Psoas muscle (tissue), 8 donors: ENCODE results near the gene TEX10. TPM values are rescaled to one million over a fixed set of nuclear protein-coding genes. Genes with fewer than 3 reads are reported as not detected.

Source experiments
- ATAC-seq, 4 donors: fragments of 200-7000 bp; cut with Tn5 transposase; one replicate each; pipeline ENCODE4 v1.9.1; 2020; ENCODE audit warnings: moderate library complexity in 3 of 4, mild to moderate bottlenecking in 2 of 4
- DNase-seq, 2 donors: peaks; one replicate each; pipeline ENCODE4 v3.0.0-alpha.2; 2020
- H3K27ac ChIP-seq: fragments of 200-600 bp; one replicate; pipeline ENCODE4 v1.8.0; 2022
- H3K27me3 ChIP-seq, 3 donors: fragments of 200-600 bp in 1 of 3; one replicate each; pipeline versions ENCODE4 v1.6.1 to v1.8.0; 2013 to 2022; ENCODE audit warnings: low read length in 2 of 3, mild to moderate bottlenecking in 2 of 3, moderate library complexity in 1 of 3; ENCODE audit not compliant: insufficient read depth in 3 of 3
- H3K36me3 ChIP-seq, 2 donors: fragments of 200-600 bp in 1 of 2; one replicate each; pipeline versions ENCODE4 v1.6.1 to v1.8.0; 2013 to 2022; ENCODE audit warnings: low read depth in 1 of 2, mild to moderate bottlenecking in 1 of 2, moderate library complexity in 1 of 2; ENCODE audit not compliant: insufficient read depth in 1 of 2
- H3K4me1 ChIP-seq: fragments of 200-600 bp; one replicate; pipeline ENCODE4 v1.8.0; 2022
- H3K4me3 ChIP-seq: fragments of 200-600 bp; one replicate; pipeline ENCODE4 v1.8.0; 2022; ENCODE audit warnings: mild to moderate bottlenecking
- H3K9me3 ChIP-seq: fragments of 200-600 bp; one replicate; pipeline ENCODE4 v1.8.0; 2022
- WGBS, 3 donors: extraction: QIAGEN DNeasy Blood & Tissue Kit; methylation state at CpG; one replicate each; pipeline versions ENCODE4 v1.1.6 to v1.1.7; 2013; 5-methylcytosine and 5-hydroxymethylcytosine counted together
- intact Hi-C, 2 donors: fragments of 100-400 bp; cut with DNase I; formaldehyde crosslinking; loops; one replicate each; pipeline versions ENCODE4 v1.11.0 to v1.14.2; 2022
- long read RNA-seq, 2 donors: library from polyadenylated mRNA; unstranded; transcript quantifications; one replicate each; pipeline ENCODE4 v2.0.0, GENCODE V29; 2021
- polyA plus RNA-seq, 3 donors: library from polyadenylated mRNA; stranded (reverse); fragments of 200-250 nt; gene quantifications; one replicate each; pipeline ENCODE4 v1.2.3, GENCODE V29; 2013
- total RNA-seq, 4 donors: library from RNA; stranded (reverse); fragmentation: NEBNext Ultra II Directional in 2 of 4; extraction: Animal tissue kit (Norgen Biotek cat#: 25700) in 2 of 4; gene quantifications; one replicate each; pipeline versions ENCODE4 v1.2.1 to v1.2.4, GENCODE V29; 2021 to 2023
- TF ChIP-seq, protein P1 (sequence below): fragments of 200-600 bp; IDR thresholded peaks from one replicate; pipeline ENCODE4 v1.8.0; 2022; ENCODE audit warnings: antibody characterized with exemption
- donor health status: healthy with polysubstance abuse.
- donor health status: DM: no; HTN: no; CAD: no; lungs with moderate emphysema.
- donor health status: Bipolar disorder and iron deficiency.
- donor health status: healthy.
- donor health status: DM: yes; HTN: yes; CAD: no.
- donor health status: DM: no; HTN: no; CAD: no.
- donor health status: DM: no; HTN: no; CAD: no.
- donor health status: DM: yes; HTN: yes; CAD: no.

Gene TEX10
- 10 to 100 TPM; 12.7 to 23.1 (median 14.7) TPM for total RNA-seq
- polyA plus RNA-seq: 10 to 100 TPM in 2 of 3 donors, 1 to 10 TPM in 1; 9.8 to 17.2 (median 13.9) TPM
- long read RNA-seq, donor 1, transcript TEX10-201 (15 exons, 3,074 nt): major isoform, 5 of 7 reads
- long read RNA-seq, donor 1, partial matches to known transcripts: 1 of 7 reads
- long read RNA-seq, donor 1, other reads (novel, unspliced or antisense): 1 of 7 reads
- long read RNA-seq, donor 2, transcript TEX10-201 (15 exons, 3,074 nt): major isoform, 20 of 36 reads
- long read RNA-seq, donor 2, partial matches to known transcripts: 2 of 36 reads
- long read RNA-seq, donor 2, other reads (novel, unspliced or antisense): 14 of 36 reads

GRCh38 chr9:100352727-100353505 is at the start of gene TEX10:
TEX10 (minus strand) TSS chr9:100352942; CDS start chr9:100349363, 3,579 bp downstream.
- WGBS, 3 donors: 0% methylated on average over 35 to 53 of the region's 53 CpGs
- peaks cover 28% of the 10 kb centered on the region for H3K4me1 ChIP-seq
- no peaks in the 10 kb centered on the region for H3K9me3 ChIP-seq
- DNase-seq (peak; percentile 88 to 94), ATAC-seq (peak; percentile 97 to 99 (median 98))
- TF ChIP-seq, protein P1, sequence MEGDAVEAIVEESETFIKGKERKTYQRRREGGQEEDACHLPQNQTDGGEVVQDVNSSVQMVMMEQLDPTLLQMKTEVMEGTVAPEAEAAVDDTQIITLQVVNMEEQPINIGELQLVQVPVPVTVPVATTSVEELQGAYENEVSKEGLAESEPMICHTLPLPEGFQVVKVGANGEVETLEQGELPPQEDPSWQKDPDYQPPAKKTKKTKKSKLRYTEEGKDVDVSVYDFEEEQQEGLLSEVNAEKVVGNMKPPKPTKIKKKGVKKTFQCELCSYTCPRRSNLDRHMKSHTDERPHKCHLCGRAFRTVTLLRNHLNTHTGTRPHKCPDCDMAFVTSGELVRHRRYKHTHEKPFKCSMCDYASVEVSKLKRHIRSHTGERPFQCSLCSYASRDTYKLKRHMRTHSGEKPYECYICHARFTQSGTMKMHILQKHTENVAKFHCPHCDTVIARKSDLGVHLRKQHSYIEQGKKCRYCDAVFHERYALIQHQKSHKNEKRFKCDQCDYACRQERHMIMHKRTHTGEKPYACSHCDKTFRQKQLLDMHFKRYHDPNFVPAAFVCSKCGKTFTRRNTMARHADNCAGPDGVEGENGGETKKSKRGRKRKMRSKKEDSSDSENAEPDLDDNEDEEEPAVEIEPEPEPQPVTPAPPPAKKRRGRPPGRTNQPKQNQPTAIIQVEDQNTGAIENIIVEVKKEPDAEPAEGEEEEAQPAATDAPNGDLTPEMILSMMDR: no peak
- peak within 1 kb of the TSS; percentile 91 for H3K4me3 ChIP-seq
- intact Hi-C loops: loop anchor here in 1 of 2 donors (5.0 kb wide), 4 partner anchors 59 to 1044 kb away; partner anchors contain the start of genes MRPL50, MSANTD3 and ZNF189
- peak within 1 kb of the TSS; percentile 87 for H3K27ac ChIP-seq
- H3K36me3 ChIP-seq: no peaks in the 10 kb centered on the region
- no peaks in the 10 kb centered on the region for H3K27me3 ChIP-seq

- no peak overlapping the region for H3K4me3 ChIP-seq
- intact Hi-C loops: no loop called here
- no peaks in the 10 kb centered on the region for H3K36me3 ChIP-seq
- no peaks in the 10 kb centered on the region for H3K27me3 ChIP-seq
- H3K4me1 ChIP-seq: no peaks in the 10 kb centered on the region
- H3K9me3 ChIP-seq: no peaks in the 10 kb centered on the region
- DNase-seq: no peak
- TF ChIP-seq, protein P1: no peak
- H3K27ac ChIP-seq: no peak overlapping the region
- ATAC-seq: no peak
- 92 to 100% (median 96%) methylated on average over 1 of the region's 1 CpG for WGBS, 3 donors
Measured at GRCh38 chr9:100401042-100401441, 48.3 kb upstream of the TEX10 start.

GRCh38 chr9:100397529-100398266 is 45.0 kb upstream of the TEX10 start:
- no peak overlapping the region for H3K4me3 ChIP-seq
- intact Hi-C loops: no loop called here
- TF ChIP-seq, protein P1: no peak
- no peaks in the 10 kb centered on the region for H3K36me3 ChIP-seq
- H3K27me3 ChIP-seq: no peaks in the 10 kb centered on the region
- H3K9me3 ChIP-seq: no peaks in the 10 kb centered on the region
- no peak for ATAC-seq
- no peaks in the 10 kb centered on the region for H3K4me1 ChIP-seq
- 81 to 88% (median 83%) methylated on average over 3 of the region's 3 CpGs for WGBS, 3 donors
- no peak for DNase-seq
- H3K27ac ChIP-seq: no peak overlapping the region

DNA sequence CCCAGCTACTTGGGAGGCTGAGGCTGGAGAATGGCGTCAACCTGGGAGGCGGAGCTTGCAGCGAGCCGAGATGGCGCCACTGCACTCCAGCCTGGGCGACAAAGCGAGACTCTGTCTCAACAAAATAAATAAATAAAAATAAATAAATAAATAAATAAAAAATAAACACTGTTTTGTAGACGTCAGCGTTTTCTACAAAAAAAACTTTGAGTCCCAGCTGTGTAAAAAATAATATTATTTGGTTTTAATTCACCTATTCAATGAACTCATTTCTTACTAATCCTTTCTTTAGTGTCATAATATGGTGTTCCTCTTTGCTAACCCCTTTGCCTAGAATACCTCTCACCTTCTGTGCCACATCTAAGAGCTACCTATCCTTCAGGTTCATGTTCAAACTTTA is 44.0 kb upstream of the TEX10 start:
- intact Hi-C loops: no loop called here
- Histone ChIP-seq H3K4me3 (no peak overlapping the region), H3K27me3 (no peaks in the 10 kb centered on the region), H3K4me1 (no peaks in the 10 kb centered on the region), H3K27ac (no peak overlapping the region), H3K9me3 (no peaks in the 10 kb centered on the region), H3K36me3 (no peaks in the 10 kb centered on the region)
- TF ChIP-seq, protein P1: no peak
- DNase-seq (no peak), ATAC-seq (no peak)
- WGBS, 3 donors: 95 to 98% (median 95%) methylated on average over 9 of the region's 9 CpGs
